Keratinocyte (primary cell): ENCODE data around the gene FAIM2. TPM values are rescaled to one million over a fixed set of nuclear protein-coding genes. Genes with fewer than 3 reads are reported as not detected.

Source experiments
- DNase-seq: peaks from one replicate; pipeline ENCODE4 v3.0.0-alpha.2; 2011; ENCODE audit warnings: low read depth, missing footprints, low spot score
- FAIRE-seq: peaks from 2 replicates; lab custom pipeline; 2011; peaks lifted over from hg19 to GRCh38; lab: Jason Lieb, UNC
- H2AFZ ChIP-seq: 2 replicates; pipeline ENCODE4 v1.6.0; 2012; ENCODE audit warnings: low read length, control low read depth, inconsistent platforms; ENCODE audit not compliant: control insufficient read depth
- H3K27ac ChIP-seq: 2 replicates; pipeline ENCODE4 v1.5.1; 2011; ENCODE audit warnings: low read length; ENCODE audit not compliant: control insufficient read depth, insufficient read depth
- H3K27me3 ChIP-seq: 3 replicates; pipeline ENCODE4 v1.6.0; 2011; ENCODE audit warnings: low read length; ENCODE audit not compliant: control insufficient read depth, insufficient read depth; ENCODE audit errors: extremely low read depth
- H3K36me3 ChIP-seq, 2 experiments: 2 replicates in 1 of 2; 3 replicates in 1 of 2; pipeline ENCODE4 v1.5.1; 2011; ENCODE audit warnings: low read length in 2 of 2, mild to moderate bottlenecking in 1 of 2; ENCODE audit not compliant: control insufficient read depth in 2 of 2, insufficient read depth in 2 of 2; ENCODE audit errors: extremely low read depth in 1 of 2
- H3K4me1 ChIP-seq: 3 replicates; pipeline ENCODE4 v1.5.1; 2011; ENCODE audit warnings: low read length; ENCODE audit not compliant: control insufficient read depth, insufficient read depth; ENCODE audit errors: extremely low read depth
- H3K4me2 ChIP-seq: 3 replicates; pipeline ENCODE4 v1.6.0; 2011; ENCODE audit warnings: low read depth, low read length; ENCODE audit not compliant: control insufficient read depth, insufficient read depth; ENCODE audit errors: extremely low read depth
- H3K4me3 ChIP-seq, 3 experiments: fragments of 200-600 bp in 1 of 3; sonication (generic) in 1 of 3; 2 replicates in 2 of 3; 3 replicates in 1 of 3; pipeline ENCODE4 v1.5.1; 2011 to 2016; ENCODE audit warnings: low read length in 3 of 3, mild to moderate bottlenecking in 3 of 3, control low read depth in 2 of 3, inconsistent platforms in 1 of 3, low read depth in 1 of 3, mixed read lengths in 1 of 3, mixed run types in 1 of 3, moderate library complexity in 1 of 3; ENCODE audit not compliant: control insufficient read depth in 2 of 3, insufficient read depth in 2 of 3; ENCODE audit errors: extremely low read depth in 1 of 3
- H3K79me2 ChIP-seq: 2 replicates; pipeline ENCODE4 v1.6.0; 2012; ENCODE audit warnings: low read length; ENCODE audit not compliant: control insufficient read depth, insufficient read depth
- H3K9ac ChIP-seq: 3 replicates; pipeline ENCODE4 v1.6.0; 2011; ENCODE audit warnings: low read length; ENCODE audit not compliant: control insufficient read depth, insufficient read depth; ENCODE audit errors: extremely low read depth
- H3K9me1 ChIP-seq: 3 replicates; pipeline ENCODE4 v1.6.0; 2011; ENCODE audit warnings: low read length; ENCODE audit not compliant: control insufficient read depth, insufficient read depth; ENCODE audit errors: extremely low read depth
- H3K9me3 ChIP-seq: 2 replicates; pipeline ENCODE4 v1.5.1; 2012; ENCODE audit warnings: low read depth, low read length; ENCODE audit not compliant: control insufficient read depth
- H4K20me1 ChIP-seq: 3 replicates; pipeline ENCODE4 v1.6.0; 2011; ENCODE audit warnings: low read length; ENCODE audit not compliant: control insufficient read depth, insufficient read depth; ENCODE audit errors: extremely low read depth
- EZH2 ChIP-seq: IDR thresholded peaks from one replicate; pipeline ENCODE4 v1.6.1; 2012; ENCODE audit warnings: inconsistent platforms, mild to moderate bottlenecking, low read length, moderate library complexity
- dilution Hi-C: fragments of 300-500 bp; cut with MboI; formaldehyde crosslinking; loops from one replicate; pipeline ENCODE4 v1.7.0; 2020; ENCODE audit warnings: low sequenced_read_pairs; ENCODE audit not compliant: extremely low pct_ligation_motif_present
- polyA plus RNA-seq, 5 experiments: library from polyadenylated mRNA; depleted of rRNA in 3 of 5; stranded (reverse) in 3 of 5; stranded (forward) in 1 of 5; unstranded in 1 of 5; fragments of >200 nt; gene quantifications; 1 replicate in 1 of 5; 2 replicates in 3 of 5; 3 replicates in 1 of 5; pipeline versions ENCODE4 v1.2.1 to v1.2.3, GENCODE V29; 2011 to 2012; ENCODE audit warnings: missing spikeins in 2 of 5, low read depth in 1 of 5, low replicate concordance in 1 of 5
- TF ChIP-seq, protein P1 (sequence below), 3 experiments: IDR thresholded peaks in 1 of 3; conservative IDR thresholded peaks in 1 of 3; optimal IDR thresholded peaks in 1 of 3; 2 replicates in 2 of 3; 3 replicates in 1 of 3; pipeline versions ENCODE3 to v1.5.1; 2011; ENCODE audit warnings: low read length in 3 of 3, mild to moderate bottlenecking in 3 of 3, moderate library complexity in 2 of 3, control low read depth in 1 of 3, inconsistent platforms in 1 of 3; ENCODE audit not compliant: insufficient read depth in 2 of 3; ENCODE audit errors: extremely low read depth in 1 of 3

The FAIM2 gene
- polyA plus RNA-seq, 1 donor (not counting 4 experiments of a cell fraction or from before 2014, with no cell fraction given), result not detected

- FAIRE-seq, result no peak
Measured at GRCh38 chr12:49865782-49866135, 37.9 kb downstream of the FAIM2 start.

GRCh38 chr12:49865109-49865781 lies 38.5 kb downstream of the FAIM2 start:
- Histone ChIP-seq H3K9me3 (no peaks in the 10 kb centered on the region), H3K4me1 (peaks cover 10% of the 10 kb centered on the region), H3K36me3 (no peaks in the 10 kb centered on the region), H2AFZ (no peak overlapping the region), H3K79me2 (no peaks in the 10 kb centered on the region), H3K27me3 (peaks cover 12% of the 10 kb centered on the region), H3K9ac (no peak overlapping the region), H3K4me2 (no peak overlapping the region), H4K20me1 (no peaks in the 10 kb centered on the region), H3K4me3 (no peak overlapping the region), H3K27ac (no peak overlapping the region), H3K9me1 (no peaks in the 10 kb centered on the region)
- TF ChIP-seq EZH2, result no peak
- TF ChIP-seq, protein P1, sequence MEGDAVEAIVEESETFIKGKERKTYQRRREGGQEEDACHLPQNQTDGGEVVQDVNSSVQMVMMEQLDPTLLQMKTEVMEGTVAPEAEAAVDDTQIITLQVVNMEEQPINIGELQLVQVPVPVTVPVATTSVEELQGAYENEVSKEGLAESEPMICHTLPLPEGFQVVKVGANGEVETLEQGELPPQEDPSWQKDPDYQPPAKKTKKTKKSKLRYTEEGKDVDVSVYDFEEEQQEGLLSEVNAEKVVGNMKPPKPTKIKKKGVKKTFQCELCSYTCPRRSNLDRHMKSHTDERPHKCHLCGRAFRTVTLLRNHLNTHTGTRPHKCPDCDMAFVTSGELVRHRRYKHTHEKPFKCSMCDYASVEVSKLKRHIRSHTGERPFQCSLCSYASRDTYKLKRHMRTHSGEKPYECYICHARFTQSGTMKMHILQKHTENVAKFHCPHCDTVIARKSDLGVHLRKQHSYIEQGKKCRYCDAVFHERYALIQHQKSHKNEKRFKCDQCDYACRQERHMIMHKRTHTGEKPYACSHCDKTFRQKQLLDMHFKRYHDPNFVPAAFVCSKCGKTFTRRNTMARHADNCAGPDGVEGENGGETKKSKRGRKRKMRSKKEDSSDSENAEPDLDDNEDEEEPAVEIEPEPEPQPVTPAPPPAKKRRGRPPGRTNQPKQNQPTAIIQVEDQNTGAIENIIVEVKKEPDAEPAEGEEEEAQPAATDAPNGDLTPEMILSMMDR (optimal IDR thresholded peaks at IDR 0.05 in 1 of 3, IDR thresholded peaks at IDR 0.05 in 1 of 3, conservative IDR thresholded peaks at IDR 0.05 in 1 of 3; ENCODE audit: extremely low read depth in 1 of 3, insufficient read depth in 2 of 3, low read length in 3 of 3), result no peak
- no peak for FAIRE-seq
- DNase-seq, result no peak
- dilution Hi-C loops, result loop anchor here (25.0 kb wide), 1 partner anchor 197 kb away; the partner anchor contains the start of gene ASIC1

More at GRCh38 chr12:49865782-49866135, 37.9 kb downstream of the FAIM2 start:
- H3K4me1 ChIP-seq, result peaks cover 10% of the 10 kb centered on the region
- no peak overlapping the region for H3K27ac ChIP-seq
- DNase-seq, result no peak
- H4K20me1 ChIP-seq, result no peaks in the 10 kb centered on the region
- TF ChIP-seq, protein P1 (optimal IDR thresholded peaks at IDR 0.05 in 1 of 3, IDR thresholded peaks at IDR 0.05 in 1 of 3, conservative IDR thresholded peaks at IDR 0.05 in 1 of 3; ENCODE audit: extremely low read depth in 1 of 3, insufficient read depth in 2 of 3, low read length in 3 of 3), result no peak
- TF ChIP-seq EZH2, result no peak
- H2AFZ ChIP-seq, result no peak overlapping the region
- H3K9me1 ChIP-seq, result no peaks in the 10 kb centered on the region
- dilution Hi-C loops, result loop anchor here (25.0 kb wide), 1 partner anchor 197 kb away; the partner anchor contains the start of gene ASIC1
- H3K9me3 ChIP-seq, result no peaks in the 10 kb centered on the region
- no peak overlapping the region for H3K4me2 ChIP-seq
- no peak overlapping the region for H3K9ac ChIP-seq
- H3K4me3 ChIP-seq, result no peak overlapping the region
- no peaks in the 10 kb centered on the region for H3K36me3 ChIP-seq
- H3K27me3 ChIP-seq, result peaks cover 12% of the 10 kb centered on the region
- H3K79me2 ChIP-seq, result no peaks in the 10 kb centered on the region
